Measurements from ENCODE around the gene ABCC1.
"Not testable (repeated sequence)": the region's sequence is repeated elsewhere in the genome, so short reads cannot be mapped to it uniquely, and the experiment has no call there.

The ABCC1 gene

GRCh38 chr16:15966836-15967546 is 17.6 kb downstream of the ABCC1 start:
- DNase-seq (ENCODE audit: low read depth in 2 of 2, low spot score in 1 of 2), result no peak

GRCh38 chr16:15967655-15968315 is 18.4 kb downstream of the ABCC1 start:
- no peak for DNase-seq (ENCODE audit: low read depth in 2 of 2, low spot score in 1 of 2)

GRCh38 chr16:15970202-15970601 is 20.8 kb downstream of the ABCC1 start:
- no peak for DNase-seq (ENCODE audit: low read depth in 2 of 2, low spot score in 1 of 2)

GRCh38 chr16:15970743-15971439 is 21.5 kb downstream of the ABCC1 start:
- no peak for DNase-seq (ENCODE audit: low read depth in 2 of 2, low spot score in 1 of 2)

GRCh38 chr16:15971440-15971815 is 22.0 kb downstream of the ABCC1 start:
- no peak for DNase-seq (ENCODE audit: low read depth in 2 of 2, low spot score in 1 of 2)

- no peak for DNase-seq (ENCODE audit: low read depth in 2 of 2, low spot score in 1 of 2)
Measured at GRCh38 chr16:15972046-15972868, 22.8 kb downstream of the ABCC1 start.

GRCh38 chr16:15973421-15973820 is 24.0 kb downstream of the ABCC1 start:
- no peak for DNase-seq (ENCODE audit: low read depth in 2 of 2, low spot score in 1 of 2)

GRCh38 chr16:15974057-15974456 is 24.6 kb downstream of the ABCC1 start:
- no peak for DNase-seq (ENCODE audit: low read depth in 2 of 2, low spot score in 1 of 2)

- DNase-seq (ENCODE audit: low read depth in 2 of 2, low spot score in 1 of 2), result no peak
Measured at GRCh38 chr16:15975172-15975571, 25.8 kb downstream of the ABCC1 start.

- DNase-seq (ENCODE audit: low read depth in 2 of 2, low spot score in 1 of 2), result no peak
Measured at GRCh38 chr16:15976225-15976812, 26.9 kb downstream of the ABCC1 start.

- DNase-seq (ENCODE audit: low read depth in 2 of 2, low spot score in 1 of 2), result no peak
Measured at GRCh38 chr16:15976929-15977637, 27.7 kb downstream of the ABCC1 start.

GRCh38 chr16:15979801-15980200 is 30.4 kb downstream of the ABCC1 start:
- no peak for DNase-seq (ENCODE audit: low read depth in 2 of 2, low spot score in 1 of 2)

GRCh38 chr16:15980329-15980728 is 30.9 kb downstream of the ABCC1 start:
- DNase-seq (ENCODE audit: low read depth in 2 of 2, low spot score in 1 of 2), result no peak

GRCh38 chr16:15981382-15981781 is 32.0 kb downstream of the ABCC1 start:
- no peak for DNase-seq (ENCODE audit: low read depth in 2 of 2, low spot score in 1 of 2)

GRCh38 chr16:15982194-15982915 is 32.9 kb downstream of the ABCC1 start:
- not testable (repeated sequence) for DNase-seq (ENCODE audit: low read depth in 2 of 2, low spot score in 1 of 2)

- no peak for DNase-seq (ENCODE audit: low read depth in 2 of 2, low spot score in 1 of 2)
Measured at GRCh38 chr16:15983898-15984297, 34.5 kb downstream of the ABCC1 start.

GRCh38 chr16:15985144-15985543 is 35.7 kb downstream of the ABCC1 start:
- DNase-seq (ENCODE audit: low read depth in 2 of 2, low spot score in 1 of 2), result no peak

GRCh38 chr16:15986261-15986660 is 36.8 kb downstream of the ABCC1 start:
- no peak for DNase-seq (ENCODE audit: low read depth in 2 of 2, low spot score in 1 of 2)

- no peak for DNase-seq (ENCODE audit: low read depth in 2 of 2, low spot score in 1 of 2)
Measured at GRCh38 chr16:15988268-15989013, 39.0 kb downstream of the ABCC1 start.
